ENCODE results near the gene LDLRAP1. TPM values are rescaled to one million over a fixed set of nuclear protein-coding genes. Genes with fewer than 3 reads are reported as not detected.
"Not testable (repeated sequence)": the region's sequence is repeated elsewhere in the genome, so short reads cannot be mapped to it uniquely, and the experiment has no call there.

LDLRAP1 gene
- total RNA-seq, 1 donor from 2014 or later, result 23.5 TPM

DNA sequence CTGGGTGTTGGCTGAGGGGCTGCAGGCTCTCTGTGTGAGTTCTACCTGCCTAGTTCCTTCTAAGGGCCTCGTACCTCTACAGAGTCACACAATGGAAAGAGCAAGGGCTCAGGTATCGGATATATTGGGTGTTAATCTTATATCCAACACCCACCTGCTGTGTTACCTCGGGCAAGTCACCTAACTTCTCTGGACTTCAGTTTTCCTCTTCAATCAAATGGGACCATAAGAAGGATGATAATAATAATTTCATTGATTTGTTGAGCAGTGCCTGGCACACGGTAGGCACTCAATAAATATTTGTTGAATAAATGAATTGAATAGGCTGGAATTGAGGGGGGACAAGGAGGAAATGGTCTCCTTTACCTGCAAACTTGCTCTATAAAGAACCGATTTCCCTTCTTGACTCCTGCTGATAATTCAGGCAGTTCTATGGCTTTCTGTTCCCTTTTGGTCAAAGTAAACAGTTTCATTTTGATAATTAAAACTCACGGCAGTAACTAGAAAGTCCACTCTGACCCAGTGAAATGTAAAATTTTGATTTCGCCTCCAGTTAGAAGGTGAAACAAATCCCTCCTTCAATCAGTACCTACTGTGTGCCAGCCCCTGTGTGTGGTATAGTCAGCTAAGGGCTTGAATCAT is 56.7 kb downstream of the LDLRAP1 start:
- H3K36me3 Mint-ChIP-seq (ENCODE audit: low read depth), result peaks cover 4% of the 10 kb centered on the region
- H3K27me3 Mint-ChIP-seq (ENCODE audit: low read depth), result peaks cover 6% of the 10 kb centered on the region
- no peak for DNase-seq (ENCODE audit: low spot score)
- peaks cover 7% of the 10 kb centered on the region for H3K9me3 Mint-ChIP-seq (ENCODE audit: low read depth)
- TF ChIP-seq, protein P1, sequence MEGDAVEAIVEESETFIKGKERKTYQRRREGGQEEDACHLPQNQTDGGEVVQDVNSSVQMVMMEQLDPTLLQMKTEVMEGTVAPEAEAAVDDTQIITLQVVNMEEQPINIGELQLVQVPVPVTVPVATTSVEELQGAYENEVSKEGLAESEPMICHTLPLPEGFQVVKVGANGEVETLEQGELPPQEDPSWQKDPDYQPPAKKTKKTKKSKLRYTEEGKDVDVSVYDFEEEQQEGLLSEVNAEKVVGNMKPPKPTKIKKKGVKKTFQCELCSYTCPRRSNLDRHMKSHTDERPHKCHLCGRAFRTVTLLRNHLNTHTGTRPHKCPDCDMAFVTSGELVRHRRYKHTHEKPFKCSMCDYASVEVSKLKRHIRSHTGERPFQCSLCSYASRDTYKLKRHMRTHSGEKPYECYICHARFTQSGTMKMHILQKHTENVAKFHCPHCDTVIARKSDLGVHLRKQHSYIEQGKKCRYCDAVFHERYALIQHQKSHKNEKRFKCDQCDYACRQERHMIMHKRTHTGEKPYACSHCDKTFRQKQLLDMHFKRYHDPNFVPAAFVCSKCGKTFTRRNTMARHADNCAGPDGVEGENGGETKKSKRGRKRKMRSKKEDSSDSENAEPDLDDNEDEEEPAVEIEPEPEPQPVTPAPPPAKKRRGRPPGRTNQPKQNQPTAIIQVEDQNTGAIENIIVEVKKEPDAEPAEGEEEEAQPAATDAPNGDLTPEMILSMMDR (IDR thresholded peaks at IDR 0.05), result no peak
- no peak overlapping the region for H3K4me3 Mint-ChIP-seq (ENCODE audit: unreplicated experiment)
- H3K27ac Mint-ChIP-seq (ENCODE audit: unreplicated experiment), result no peak overlapping the region
- no peaks in the 10 kb centered on the region for H3K4me1 Mint-ChIP-seq (ENCODE audit: low read depth)

DNA sequence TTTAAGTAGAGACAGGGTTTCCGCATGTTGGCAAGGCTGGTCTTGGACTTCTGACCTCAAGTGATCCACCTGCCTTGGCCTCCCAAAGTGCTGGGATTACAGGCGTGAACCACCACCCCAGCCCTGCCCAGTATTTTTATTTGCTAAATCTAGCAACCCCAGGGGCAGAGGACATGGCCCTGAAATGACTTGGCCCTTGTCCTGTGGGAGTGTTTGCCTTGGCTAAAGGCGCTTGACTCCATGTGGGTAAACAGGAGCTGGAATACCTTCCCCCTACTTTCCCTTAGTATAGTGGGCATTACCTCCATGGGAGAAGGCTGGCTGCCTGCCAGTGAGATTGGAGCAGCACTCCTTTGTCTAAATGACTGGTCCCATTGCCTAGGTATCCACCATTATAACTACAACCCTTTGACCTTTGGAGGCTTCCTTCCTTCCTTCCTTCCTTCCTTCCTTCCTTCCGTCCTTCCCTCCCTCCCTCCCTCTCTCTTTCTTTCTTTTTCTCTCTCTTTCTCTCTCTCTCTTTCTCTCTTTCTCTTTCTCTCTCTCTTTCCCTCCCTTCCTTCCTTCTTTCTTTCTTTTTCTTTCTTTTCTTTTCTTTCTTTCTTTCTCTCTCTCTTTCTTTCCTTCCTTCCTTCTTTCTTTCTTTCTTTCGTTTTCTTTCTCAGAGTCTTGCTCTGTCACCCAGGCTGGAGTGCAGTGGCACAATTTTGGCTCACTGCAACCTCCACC is 57.7 kb downstream of the LDLRAP1 start:
- DNase-seq (ENCODE audit: low spot score); H3K27me3 Mint-ChIP-seq (ENCODE audit: low read depth); H3K27ac Mint-ChIP-seq (ENCODE audit: unreplicated experiment); H3K4me3 Mint-ChIP-seq (ENCODE audit: unreplicated experiment); H3K4me1 Mint-ChIP-seq (ENCODE audit: low read depth); H3K9me3 Mint-ChIP-seq (ENCODE audit: low read depth); H3K36me3 Mint-ChIP-seq (ENCODE audit: low read depth): not testable (repeated sequence)

DNA sequence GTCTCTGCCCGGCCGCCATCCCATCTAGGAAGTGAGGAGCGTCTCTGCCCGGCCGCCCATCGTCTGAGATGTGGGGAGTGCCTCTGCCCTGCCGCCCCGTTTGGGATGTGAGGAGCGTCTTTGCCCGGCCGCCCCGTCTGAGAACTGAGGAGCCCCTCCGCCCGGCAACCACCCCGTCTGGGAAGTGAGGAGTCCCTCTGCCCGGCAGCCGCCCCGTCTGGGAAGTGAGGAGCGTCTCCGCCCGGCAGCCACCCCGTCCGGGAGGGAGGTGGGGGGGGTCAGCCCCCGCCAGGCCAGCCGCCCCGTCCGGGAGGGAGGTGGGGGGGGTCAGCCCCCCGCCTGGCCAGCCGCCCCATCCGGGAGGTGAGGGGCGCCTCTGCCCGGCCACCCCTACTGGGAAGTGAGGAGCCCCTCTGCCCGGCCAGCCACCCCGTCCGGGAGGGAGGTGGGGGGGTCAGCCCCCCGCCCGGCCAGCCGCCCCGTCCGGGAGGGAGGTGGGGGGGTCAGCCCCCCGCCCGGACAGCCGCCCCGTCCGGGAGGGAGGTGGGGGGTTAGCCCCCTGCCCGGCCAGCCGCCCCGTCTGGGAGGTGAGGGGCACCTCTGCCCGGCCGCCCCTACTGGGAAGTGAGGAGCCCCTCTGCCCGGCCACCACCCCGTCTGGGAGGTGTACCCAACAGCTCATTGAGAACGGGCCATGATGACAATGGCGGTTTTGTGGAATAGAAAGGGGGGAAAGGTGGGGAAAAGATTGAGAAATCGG is 60.6 kb downstream of the LDLRAP1 start:
- not testable (repeated sequence) for H3K36me3 Mint-ChIP-seq (ENCODE audit: low read depth); H3K4me1 Mint-ChIP-seq (ENCODE audit: low read depth); H3K4me3 Mint-ChIP-seq (ENCODE audit: unreplicated experiment); H3K27ac Mint-ChIP-seq (ENCODE audit: unreplicated experiment); DNase-seq (ENCODE audit: low spot score); H3K9me3 Mint-ChIP-seq (ENCODE audit: low read depth)
- H3K27me3 Mint-ChIP-seq (ENCODE audit: low read depth), result peaks cover 13% of the 10 kb centered on the region

DNA sequence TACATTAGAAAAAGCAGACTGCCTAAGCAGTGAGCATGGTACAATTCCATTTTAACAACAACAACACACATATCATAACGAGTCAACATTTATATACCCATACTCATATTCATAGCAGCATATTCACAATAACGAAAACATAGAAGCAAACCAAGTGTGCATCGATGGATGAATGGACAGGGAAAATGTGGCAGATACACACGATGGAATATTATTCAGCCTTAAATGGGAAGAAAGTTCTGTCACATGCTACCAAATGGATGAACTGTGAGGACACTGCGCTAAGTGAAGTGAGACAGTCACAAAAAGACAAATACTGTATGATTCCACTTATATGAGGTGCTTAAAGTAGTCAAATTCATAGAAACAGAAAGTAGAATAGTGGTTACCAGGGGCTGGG is 63.7 kb downstream of the LDLRAP1 start:
- Mint-ChIP-seq H3K4me1 (ENCODE audit: low read depth) (peaks cover 6% of the 10 kb centered on the region), H3K4me3 (ENCODE audit: unreplicated experiment) (no peak overlapping the region), H3K27ac (ENCODE audit: unreplicated experiment) (no peak overlapping the region), H3K27me3 (ENCODE audit: low read depth) (peaks cover 31% of the 10 kb centered on the region), H3K9me3 (ENCODE audit: low read depth) (no peaks in the 10 kb centered on the region), H3K36me3 (ENCODE audit: low read depth) (no peaks in the 10 kb centered on the region)
- DNase-seq (ENCODE audit: low spot score), result no peak
- TF ChIP-seq, protein P1 (IDR thresholded peaks at IDR 0.05), result no peak

DNA sequence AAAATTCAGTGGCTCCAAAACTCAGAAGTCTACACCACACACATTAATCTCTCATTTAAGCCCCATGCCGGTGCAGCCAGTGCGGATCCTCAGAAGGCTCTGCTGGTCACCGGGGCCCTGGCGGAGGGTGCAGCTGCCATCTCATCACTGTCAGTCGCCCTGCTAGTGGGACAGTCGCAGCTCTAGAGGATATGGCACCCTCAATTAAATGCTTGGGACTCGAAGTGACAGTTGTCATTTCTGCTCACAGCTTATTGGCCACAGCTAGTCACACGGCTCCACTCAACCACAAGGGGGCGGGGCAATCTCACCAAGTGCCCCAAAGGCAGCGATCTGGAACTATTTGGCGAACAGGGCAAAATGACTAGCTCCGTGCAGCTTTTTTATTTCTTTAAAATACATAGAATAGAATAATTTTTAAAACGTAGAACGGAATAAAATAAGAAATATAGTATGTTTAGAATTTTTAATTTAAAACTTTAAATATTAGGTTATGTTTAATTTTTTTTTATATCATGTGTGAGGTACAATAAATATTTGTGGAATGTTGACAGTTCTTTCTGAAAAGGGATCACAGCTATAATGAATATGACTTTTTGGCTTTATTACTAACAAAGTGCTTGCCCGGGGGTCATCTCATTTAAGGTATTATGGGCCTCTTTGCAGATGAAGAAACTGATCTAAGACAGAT is 65.2 kb downstream of the LDLRAP1 start:
- peaks cover 41% of the 10 kb centered on the region for H3K27me3 Mint-ChIP-seq (ENCODE audit: low read depth)
- peak overlapping the region; percentile 28 for H3K4me3 Mint-ChIP-seq (ENCODE audit: unreplicated experiment)

More for the DNA sequence above, 65.2 kb downstream of the LDLRAP1 start:
- DNase-seq (ENCODE audit: low spot score), result no peak
- Mint-ChIP-seq H3K4me1 (ENCODE audit: low read depth) (peaks cover 6% of the 10 kb centered on the region), H3K27ac (ENCODE audit: unreplicated experiment) (no peak overlapping the region), H3K36me3 (ENCODE audit: low read depth) (no peaks in the 10 kb centered on the region), H3K9me3 (ENCODE audit: low read depth) (no peaks in the 10 kb centered on the region)
- TF ChIP-seq, protein P1 (IDR thresholded peaks at IDR 0.05), result peak; percentile 85

All from chondrocyte (in vitro differentiated cells).